22Rv1 (cell line): ENCODE measurements around the gene CMTM7.

Experiments used
- CTCF ChIP-seq: fragments of 450-650 bp; IDR thresholded peaks from 2 replicates; pipeline ENCODE4 v1.5.1; 2017; ENCODE audit warnings: mild to moderate bottlenecking
- ZFX ChIP-seq: fragments of 450-650 bp; IDR thresholded peaks from 2 replicates; pipeline ENCODE4 v1.6.1; 2017; ENCODE audit warnings: antibody characterized with exemption, borderline replicate concordance

- TF ChIP-seq CTCF (no peak), ZFX (no peak)
Measured at GRCh38 chr3:32404714-32405113, 13.1 kb downstream of the CMTM7 start.
